Endothelial cell of umbilical vein (primary cell): ENCODE data around the gene STX8.

Source experiments
- CTCF ChIP-seq, 2 donors: IDR thresholded peaks; 1 replicate in 1 of 2; 2 replicates in 1 of 2; pipeline ENCODE4 v1.5.1; 2011; ENCODE audit warnings: low read length in 2 of 2, mild to moderate bottlenecking in 2 of 2, moderate library complexity in 2 of 2, control low read depth in 1 of 2, inconsistent platforms in 1 of 2, low read depth in 1 of 2; ENCODE audit not compliant: insufficient read depth in 1 of 2; ENCODE audit errors: extremely low read depth in 1 of 2
- EZH2 ChIP-seq: IDR thresholded peaks from 2 replicates; pipeline ENCODE4 v1.6.1; 2012; ENCODE audit warnings: borderline replicate concordance, low read depth, mild to moderate bottlenecking, moderate library complexity, low read length, inconsistent platforms; ENCODE audit not compliant: severe bottlenecking
- FOS ChIP-seq: IDR thresholded peaks from 2 replicates; pipeline ENCODE4 v1.6.1; 2011; ENCODE audit warnings: mild to moderate bottlenecking, low read length, moderate library complexity, borderline replicate concordance; ENCODE audit not compliant: insufficient read depth
- JUN ChIP-seq: IDR thresholded peaks from 2 replicates; pipeline ENCODE4 v1.6.1; 2011; ENCODE audit warnings: borderline replicate concordance, low read depth; ENCODE audit not compliant: insufficient read length, insufficient read depth
- POLR2A ChIP-seq: IDR thresholded peaks from 2 replicates; pipeline ENCODE4 v1.6.1; 2012; ENCODE audit warnings: low read depth, mild to moderate bottlenecking, control low read depth, low read length
- POLR2AphosphoS5 ChIP-seq: IDR thresholded peaks from 2 replicates; pipeline ENCODE4 v1.6.1; 2012; ENCODE audit warnings: low read depth, mild to moderate bottlenecking, control low read depth, low read length, moderate library complexity; ENCODE audit not compliant: insufficient read depth

- no peak for TF ChIP-seq CTCF (IDR thresholded peaks at IDR 0.05; ENCODE audit: extremely low read depth in 1 of 2, insufficient read depth in 1 of 2, low read depth in 1 of 2, low read length in 2 of 2)
- TF ChIP-seq FOS, result no peak
- no peak for TF ChIP-seq POLR2AphosphoS5
- TF ChIP-seq JUN, result no peak
- no peak for TF ChIP-seq POLR2A
- TF ChIP-seq EZH2, result no peak
Observed at GRCh38 chr17:9224485-9224884, 351.1 kb downstream of the STX8 start.
